ENCODE results near the gene MAML3.

MAML3 gene

GRCh38 chr4:139676365-139676764, 477.6 kb downstream of the MAML3 start:
- no peak overlapping the region for H3K9ac ChIP-seq
- no peaks in the 10 kb centered on the region for H3K9me3 ChIP-seq (ENCODE audit: control insufficient read depth, low read length)
- H2AFZ ChIP-seq: no peak overlapping the region
- no peak overlapping the region for H3K4me2 ChIP-seq (ENCODE audit: low read length)
- H3K27me3 ChIP-seq (ENCODE audit: control insufficient read depth, insufficient read depth, low read length): no peaks in the 10 kb centered on the region
- peaks cover 4% of the 10 kb centered on the region for H3K79me2 ChIP-seq
- no peaks in the 10 kb centered on the region for H3K4me1 ChIP-seq
- H3K4me3 ChIP-seq (ENCODE audit: low read depth, low read length): no peak overlapping the region
- H3K27ac ChIP-seq: no peak overlapping the region
- TF ChIP-seq, protein P1, sequence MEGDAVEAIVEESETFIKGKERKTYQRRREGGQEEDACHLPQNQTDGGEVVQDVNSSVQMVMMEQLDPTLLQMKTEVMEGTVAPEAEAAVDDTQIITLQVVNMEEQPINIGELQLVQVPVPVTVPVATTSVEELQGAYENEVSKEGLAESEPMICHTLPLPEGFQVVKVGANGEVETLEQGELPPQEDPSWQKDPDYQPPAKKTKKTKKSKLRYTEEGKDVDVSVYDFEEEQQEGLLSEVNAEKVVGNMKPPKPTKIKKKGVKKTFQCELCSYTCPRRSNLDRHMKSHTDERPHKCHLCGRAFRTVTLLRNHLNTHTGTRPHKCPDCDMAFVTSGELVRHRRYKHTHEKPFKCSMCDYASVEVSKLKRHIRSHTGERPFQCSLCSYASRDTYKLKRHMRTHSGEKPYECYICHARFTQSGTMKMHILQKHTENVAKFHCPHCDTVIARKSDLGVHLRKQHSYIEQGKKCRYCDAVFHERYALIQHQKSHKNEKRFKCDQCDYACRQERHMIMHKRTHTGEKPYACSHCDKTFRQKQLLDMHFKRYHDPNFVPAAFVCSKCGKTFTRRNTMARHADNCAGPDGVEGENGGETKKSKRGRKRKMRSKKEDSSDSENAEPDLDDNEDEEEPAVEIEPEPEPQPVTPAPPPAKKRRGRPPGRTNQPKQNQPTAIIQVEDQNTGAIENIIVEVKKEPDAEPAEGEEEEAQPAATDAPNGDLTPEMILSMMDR (IDR thresholded peaks at IDR 0.05): no peak
- H3K36me3 ChIP-seq (ENCODE audit: control insufficient read depth, insufficient read depth, low read length): no peaks in the 10 kb centered on the region

DNA sequence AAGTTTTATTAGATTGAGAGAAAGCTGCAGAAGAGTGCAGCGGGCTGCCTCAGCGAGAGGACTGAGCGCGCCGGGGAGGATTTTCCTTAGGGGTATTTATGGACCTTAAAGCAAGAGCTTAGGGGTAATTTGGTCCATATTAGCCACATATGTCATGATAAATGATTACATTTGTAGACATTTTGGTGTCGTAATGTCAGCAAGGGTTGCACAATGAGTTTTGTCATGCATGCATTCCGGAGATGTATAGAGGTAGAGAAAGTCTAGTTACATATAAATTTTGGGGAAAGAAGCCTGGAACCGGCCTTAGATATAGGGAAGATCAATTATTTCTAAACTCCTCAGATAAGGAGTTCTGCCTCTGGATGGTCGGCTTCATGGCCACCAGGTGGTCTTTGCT, 478.3 kb downstream of the MAML3 start:
- TF ChIP-seq, protein P1 (IDR thresholded peaks at IDR 0.05): no peak
- no peak overlapping the region for H3K9ac ChIP-seq
- no peaks in the 10 kb centered on the region for H3K36me3 ChIP-seq (ENCODE audit: control insufficient read depth, insufficient read depth, low read length)
- H3K79me2 ChIP-seq: peaks cover 4% of the 10 kb centered on the region
- no peak overlapping the region for H3K27ac ChIP-seq
- peaks cover 3% of the 10 kb centered on the region for H3K4me1 ChIP-seq
- H3K27me3 ChIP-seq (ENCODE audit: control insufficient read depth, insufficient read depth, low read length): no peaks in the 10 kb centered on the region
- no peak overlapping the region for H3K4me2 ChIP-seq (ENCODE audit: low read length)
- H3K9me3 ChIP-seq (ENCODE audit: control insufficient read depth, low read length): no peaks in the 10 kb centered on the region
- no peak overlapping the region for H2AFZ ChIP-seq
- H3K4me3 ChIP-seq (ENCODE audit: low read depth, low read length): no peak overlapping the region

GRCh38 chr4:139674875-139675550, 479.0 kb downstream of the MAML3 start:
- peaks cover 3% of the 10 kb centered on the region for H3K4me1 ChIP-seq
- no peaks in the 10 kb centered on the region for H3K36me3 ChIP-seq (ENCODE audit: control insufficient read depth, insufficient read depth, low read length)
- H3K4me3 ChIP-seq (ENCODE audit: low read depth, low read length): no peak overlapping the region
- H3K27me3 ChIP-seq (ENCODE audit: control insufficient read depth, insufficient read depth, low read length): no peaks in the 10 kb centered on the region
- H3K79me2 ChIP-seq: peaks cover 4% of the 10 kb centered on the region
- no peak overlapping the region for H3K27ac ChIP-seq
- no peak overlapping the region for H3K4me2 ChIP-seq (ENCODE audit: low read length)
- H3K9ac ChIP-seq: no peak overlapping the region
- no peak overlapping the region for H2AFZ ChIP-seq
- H3K9me3 ChIP-seq (ENCODE audit: control insufficient read depth, low read length): no peaks in the 10 kb centered on the region
- TF ChIP-seq, protein P1 (IDR thresholded peaks at IDR 0.05): no peak

DNA sequence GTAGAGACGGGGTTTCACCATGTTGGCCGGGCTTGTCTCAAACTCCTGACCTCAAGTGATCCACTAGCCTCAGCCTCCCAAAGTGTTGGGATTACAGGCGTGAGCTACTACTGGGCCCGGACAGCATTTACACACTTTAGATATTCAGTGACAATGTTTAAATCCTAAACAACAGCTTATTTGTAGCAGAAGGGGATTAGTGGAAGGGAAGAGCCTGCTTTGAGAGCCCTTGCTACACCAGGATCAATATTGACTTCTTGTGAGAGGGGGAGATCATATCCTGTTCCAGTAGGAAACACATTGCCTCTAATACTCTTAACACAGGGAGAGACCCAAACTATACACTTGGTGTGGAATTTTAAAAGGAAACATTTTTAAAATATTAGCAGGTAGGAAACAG, 481.3 kb downstream of the MAML3 start:
- no peak overlapping the region for H3K9ac ChIP-seq
- no peaks in the 10 kb centered on the region for H3K36me3 ChIP-seq (ENCODE audit: control insufficient read depth, insufficient read depth, low read length)
- TF ChIP-seq, protein P1 (IDR thresholded peaks at IDR 0.05): no peak
- no peak overlapping the region for H3K4me2 ChIP-seq (ENCODE audit: low read length)
- no peaks in the 10 kb centered on the region for H3K27me3 ChIP-seq (ENCODE audit: control insufficient read depth, insufficient read depth, low read length)
- no peak overlapping the region for H3K27ac ChIP-seq
- no peaks in the 10 kb centered on the region for H3K9me3 ChIP-seq (ENCODE audit: control insufficient read depth, low read length)
- no peak overlapping the region for H2AFZ ChIP-seq
- H3K4me1 ChIP-seq: peaks cover 3% of the 10 kb centered on the region
- H3K4me3 ChIP-seq (ENCODE audit: low read depth, low read length): no peak overlapping the region
- peaks cover 4% of the 10 kb centered on the region for H3K79me2 ChIP-seq

DNA sequence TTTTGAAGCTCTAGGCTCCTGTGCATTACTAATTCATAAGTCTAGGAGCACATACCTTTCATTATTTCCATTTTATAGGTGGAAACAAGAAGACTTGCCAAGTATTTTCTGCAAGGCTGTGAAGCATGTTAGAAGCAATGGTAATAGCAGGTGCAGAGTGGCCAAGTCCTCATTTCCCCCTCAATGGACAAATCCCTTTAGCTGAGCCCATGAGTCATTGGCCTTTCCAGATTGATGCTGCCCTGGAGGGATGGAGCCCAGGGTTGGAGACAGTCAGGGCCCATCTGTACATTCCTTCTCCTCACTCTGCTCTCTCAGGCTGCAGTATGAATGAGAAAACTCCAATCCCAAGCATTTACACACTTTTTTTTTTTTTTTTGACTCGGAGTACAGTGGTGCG, 481.8 kb downstream of the MAML3 start:
- Histone ChIP-seq H2AFZ (no peak overlapping the region), H3K27me3 (ENCODE audit: control insufficient read depth, insufficient read depth, low read length) (no peaks in the 10 kb centered on the region), H3K27ac (no peak overlapping the region), H3K4me3 (ENCODE audit: low read depth, low read length) (no peak overlapping the region), H3K9ac (no peak overlapping the region), H3K4me1 (peaks cover 3% of the 10 kb centered on the region), H3K9me3 (ENCODE audit: control insufficient read depth, low read length) (no peaks in the 10 kb centered on the region), H3K79me2 (peaks cover 5% of the 10 kb centered on the region), H3K4me2 (ENCODE audit: low read length) (no peak overlapping the region), H3K36me3 (ENCODE audit: control insufficient read depth, insufficient read depth, low read length) (no peaks in the 10 kb centered on the region)
- TF ChIP-seq, protein P1 (IDR thresholded peaks at IDR 0.05): no peak
